Measurements from ENCODE around the gene CD72.
A peak's percentile ranks its signal among the peaks of the same experiment; 100 is the strongest.
"Not testable (repeated sequence)": the region's sequence is repeated elsewhere in the genome, so short reads cannot be mapped to it uniquely, and the experiment has no call there.

The CD72 gene

DNA sequence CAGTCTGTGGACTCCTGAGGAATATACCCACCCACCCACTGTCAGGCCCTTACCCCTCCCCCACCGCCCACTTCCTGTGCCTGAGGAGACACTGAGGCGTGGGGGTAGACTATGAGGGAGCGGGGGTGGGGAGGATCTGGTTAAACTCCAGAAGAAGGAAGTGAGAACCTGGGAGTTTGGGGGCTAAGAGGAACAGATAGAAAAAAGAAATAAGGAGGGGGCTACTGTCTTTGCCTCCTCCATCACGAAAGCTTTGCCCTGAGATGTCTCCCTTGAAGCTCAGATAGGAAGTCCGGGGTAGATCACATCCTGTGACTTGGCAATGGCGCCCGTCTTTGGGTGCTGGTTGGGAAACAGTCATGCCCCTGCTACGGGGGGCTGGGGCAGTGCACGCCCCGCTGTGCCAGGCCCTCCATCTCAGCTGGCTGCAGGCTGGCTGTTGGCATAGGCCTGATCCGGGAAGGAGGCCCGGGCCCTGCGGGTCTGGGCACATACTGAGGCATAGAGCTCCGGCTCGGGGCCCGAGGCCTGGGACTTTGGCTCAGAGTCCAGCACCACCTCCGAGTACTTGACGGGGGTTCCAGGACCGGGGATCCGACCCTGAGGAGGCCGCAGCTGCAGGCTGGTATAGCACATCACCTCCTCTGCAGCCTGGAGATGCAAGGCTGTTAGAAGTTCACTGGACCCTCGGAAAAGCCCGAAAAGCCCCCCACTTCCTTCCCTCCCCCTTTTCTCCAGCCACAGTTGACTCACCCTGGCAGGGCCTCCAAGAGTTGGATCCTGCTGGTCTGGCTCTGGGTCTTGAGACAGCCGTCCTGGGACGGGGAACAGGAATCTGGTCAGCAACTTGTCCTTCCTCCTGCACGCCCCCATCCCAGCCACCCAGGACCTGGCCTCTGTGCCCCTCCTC lies 31.5 kb upstream of the CD72 start:
- no peak for DNase-seq (ENCODE audit: low read depth, low spot score)

DNA sequence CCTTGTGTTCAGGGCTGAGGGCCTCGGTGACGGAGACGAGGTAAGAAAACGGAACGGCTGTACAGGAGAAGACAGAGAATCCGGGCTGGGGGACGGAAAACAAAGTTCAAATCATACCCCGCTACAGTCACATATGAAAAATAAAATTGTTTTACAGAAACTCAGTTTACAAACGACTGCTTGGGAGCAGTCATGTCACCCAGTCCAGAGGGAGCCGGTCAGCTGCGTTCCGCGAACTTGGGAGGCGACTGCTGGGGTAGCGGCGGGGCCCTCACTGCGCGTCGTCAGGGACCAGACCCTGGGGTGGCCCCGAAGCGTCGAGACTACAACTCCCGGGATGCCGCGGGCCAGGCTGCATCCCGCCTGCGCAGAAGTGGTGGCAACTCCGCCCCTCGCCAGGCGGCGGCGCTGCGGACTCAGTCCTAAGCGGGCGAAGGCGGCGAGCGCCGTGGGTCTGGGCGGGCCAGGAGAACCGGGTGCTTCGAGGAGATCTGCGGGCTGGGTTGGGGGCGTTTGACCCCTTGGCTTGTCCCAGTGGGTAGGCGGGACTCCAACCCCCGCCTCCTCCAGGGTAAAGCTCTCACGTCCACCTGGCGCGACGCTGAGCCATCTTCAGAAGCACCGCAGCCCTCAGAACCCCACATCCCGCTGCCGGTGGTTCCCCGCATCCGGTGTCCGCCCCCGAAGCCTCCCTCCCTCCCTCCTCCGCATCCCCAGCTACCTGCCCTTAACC lies 28.5 kb upstream of the CD72 start:
- DNase-seq (ENCODE audit: low read depth, low spot score): peak; percentile 95

DNA sequence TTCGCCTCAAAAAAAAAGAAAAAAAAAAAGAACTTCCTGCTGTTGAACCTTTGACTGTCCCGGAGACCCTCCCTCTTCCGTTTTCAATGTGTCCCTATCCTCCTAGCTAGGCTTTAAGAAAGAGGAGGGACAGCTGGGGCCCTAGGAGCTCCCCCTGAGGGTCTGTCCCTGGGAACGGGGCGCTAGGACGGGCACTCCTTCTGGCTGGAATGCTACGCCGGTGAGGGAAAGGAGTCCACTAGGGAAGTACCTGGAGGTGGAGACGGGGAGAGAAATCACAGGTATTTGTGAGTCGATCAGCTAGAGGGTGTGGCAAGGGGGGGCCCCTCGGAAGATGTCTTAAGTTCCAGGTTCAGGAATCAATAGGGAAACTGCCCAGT lies 27.9 kb upstream of the CD72 start:
- DNase-seq (ENCODE audit: low read depth, low spot score): peak; percentile 73

DNA sequence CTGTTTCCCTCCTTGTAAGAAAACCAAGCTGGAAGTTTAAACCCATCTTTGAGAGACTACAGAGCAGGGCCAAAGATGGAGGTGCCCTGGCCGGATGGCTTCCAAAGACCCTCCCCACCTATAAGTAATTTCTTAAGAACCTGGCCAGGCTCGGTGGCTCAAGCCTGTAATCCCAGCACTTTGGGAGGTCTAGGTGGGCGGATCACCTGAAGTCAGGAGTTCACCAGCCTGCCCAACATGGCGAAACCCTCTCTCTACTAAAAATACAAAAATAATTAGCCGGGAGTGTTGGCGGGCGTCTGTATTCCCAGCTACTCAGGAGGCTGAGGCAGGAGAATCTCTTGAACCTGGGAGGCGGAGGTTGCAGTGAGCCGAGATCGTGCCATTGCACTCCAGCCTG lies 27.5 kb upstream of the CD72 start:
- not testable (repeated sequence) for DNase-seq (ENCODE audit: low read depth, low spot score)

DNA sequence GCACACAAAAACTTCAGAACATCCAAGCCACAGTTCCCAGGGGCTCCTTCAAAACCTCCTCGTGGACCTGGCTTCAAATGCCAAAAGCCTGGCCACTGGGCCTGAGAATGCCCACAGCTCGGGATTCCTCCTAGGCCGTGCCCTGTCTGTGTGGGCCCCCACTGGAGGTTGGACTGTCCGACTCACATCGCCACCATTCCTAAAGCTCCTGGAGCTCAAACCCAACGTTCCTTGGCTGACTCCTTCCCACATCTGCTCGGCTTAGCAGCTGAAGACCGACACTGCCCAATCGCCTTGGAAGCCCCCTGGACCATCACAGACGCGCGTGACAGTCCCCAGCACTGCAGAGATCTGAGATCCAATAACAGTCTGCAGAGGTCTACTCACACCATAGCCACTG lies 24.8 kb upstream of the CD72 start:
- no peak for DNase-seq (ENCODE audit: low read depth, low spot score)

DNA sequence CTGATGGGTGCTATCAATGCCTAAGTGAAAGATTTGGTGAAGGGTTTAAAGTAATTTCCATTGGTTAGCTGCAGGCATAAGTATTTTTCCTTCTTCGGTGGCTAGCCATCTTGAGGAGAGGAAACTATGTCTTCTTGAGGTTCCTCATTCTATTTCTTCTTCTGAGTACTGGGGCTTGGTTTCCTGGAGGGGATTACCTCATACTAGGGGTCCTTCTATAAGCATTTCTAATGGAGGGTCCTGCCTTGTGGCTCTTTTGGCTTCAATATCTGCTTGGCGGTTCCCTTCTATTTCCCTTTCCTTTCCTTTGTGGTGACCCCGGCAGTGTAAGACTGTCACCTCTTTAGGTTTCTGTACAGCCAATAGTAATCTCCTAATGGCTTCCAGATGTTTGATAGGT lies 23.3 kb upstream of the CD72 start:
- DNase-seq (ENCODE audit: low read depth, low spot score): not testable (repeated sequence)

DNA sequence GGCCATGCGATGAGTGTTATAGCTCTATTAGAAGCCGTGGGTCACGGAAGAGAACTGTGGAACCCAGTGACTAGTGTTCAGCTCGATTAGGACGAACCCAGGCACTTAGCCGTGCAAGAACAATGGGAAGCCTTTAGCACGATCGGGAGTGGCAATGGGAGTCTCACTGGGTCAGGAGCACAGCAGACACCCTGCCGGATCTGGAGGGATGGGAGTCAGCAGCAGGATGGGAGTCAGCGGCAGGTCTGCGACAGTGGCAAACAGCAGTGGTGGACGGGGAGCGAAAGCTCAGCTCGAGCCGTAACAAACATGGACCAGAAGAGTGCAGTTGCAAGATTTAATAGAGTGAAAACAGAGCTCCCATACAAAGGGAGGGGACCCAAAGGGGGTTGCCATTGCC lies 22.2 kb upstream of the CD72 start:
- not testable (repeated sequence) for DNase-seq (ENCODE audit: low read depth, low spot score)

DNA sequence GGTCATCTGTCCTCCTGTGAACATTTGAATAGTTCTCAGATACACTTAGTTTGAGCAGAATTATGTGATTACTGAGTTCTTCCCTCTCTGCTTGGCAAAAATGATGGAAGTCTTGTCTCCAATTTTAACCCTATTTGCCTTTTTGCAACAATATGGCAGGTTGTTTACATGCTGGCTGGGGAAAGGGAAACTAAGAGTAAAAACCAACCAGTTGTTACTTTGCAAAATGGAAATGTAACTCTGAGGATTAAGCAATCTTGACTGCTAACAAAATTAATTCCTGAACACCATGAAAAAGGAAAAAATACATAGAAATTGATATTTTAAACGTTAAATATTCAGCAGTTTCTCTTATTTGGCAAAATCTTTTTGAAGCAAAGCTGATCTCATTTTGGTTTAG lies 21.4 kb upstream of the CD72 start:
- DNase-seq (ENCODE audit: low read depth, low spot score): no peak

DNA sequence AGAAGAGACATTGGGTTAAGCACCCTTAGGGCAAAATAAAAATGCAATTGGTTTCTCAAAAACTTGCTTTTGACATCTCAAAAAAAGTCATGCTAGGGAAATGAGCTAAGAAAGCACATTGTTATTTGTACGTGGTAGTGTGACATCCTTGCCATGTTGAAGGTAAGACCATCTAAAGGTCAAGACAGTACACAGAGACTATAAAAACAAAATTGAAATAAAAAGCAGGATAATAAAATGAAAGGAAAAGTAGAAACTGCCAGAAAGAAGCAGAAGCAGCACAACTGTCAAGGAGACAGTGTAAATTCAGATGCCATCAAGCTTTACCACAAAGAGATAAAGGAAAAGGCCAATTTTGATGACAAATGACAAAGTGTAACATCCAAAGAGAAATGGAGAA lies 21.0 kb upstream of the CD72 start:
- DNase-seq (ENCODE audit: low read depth, low spot score): not testable (repeated sequence)

DNA sequence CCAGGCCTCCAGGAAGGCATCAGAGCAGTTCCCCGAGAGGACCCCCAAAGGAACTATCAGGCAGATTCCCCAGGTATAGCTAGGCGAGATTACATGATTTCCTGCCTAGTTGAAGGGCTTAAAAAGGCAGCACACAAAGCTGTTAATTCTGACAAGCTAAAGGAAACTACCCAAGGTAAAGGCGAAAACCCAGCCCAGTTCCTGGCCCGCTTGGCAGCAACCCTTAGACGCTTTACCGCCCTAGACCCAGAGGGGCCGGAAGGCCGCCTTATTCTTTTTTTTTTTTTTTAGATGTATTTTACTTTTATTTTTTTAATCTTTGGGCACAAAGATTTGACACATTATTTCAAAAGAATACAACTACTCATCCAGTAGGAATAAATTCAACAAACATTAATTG lies 20.5 kb upstream of the CD72 start:
- not testable (repeated sequence) for DNase-seq (ENCODE audit: low read depth, low spot score)

DNA sequence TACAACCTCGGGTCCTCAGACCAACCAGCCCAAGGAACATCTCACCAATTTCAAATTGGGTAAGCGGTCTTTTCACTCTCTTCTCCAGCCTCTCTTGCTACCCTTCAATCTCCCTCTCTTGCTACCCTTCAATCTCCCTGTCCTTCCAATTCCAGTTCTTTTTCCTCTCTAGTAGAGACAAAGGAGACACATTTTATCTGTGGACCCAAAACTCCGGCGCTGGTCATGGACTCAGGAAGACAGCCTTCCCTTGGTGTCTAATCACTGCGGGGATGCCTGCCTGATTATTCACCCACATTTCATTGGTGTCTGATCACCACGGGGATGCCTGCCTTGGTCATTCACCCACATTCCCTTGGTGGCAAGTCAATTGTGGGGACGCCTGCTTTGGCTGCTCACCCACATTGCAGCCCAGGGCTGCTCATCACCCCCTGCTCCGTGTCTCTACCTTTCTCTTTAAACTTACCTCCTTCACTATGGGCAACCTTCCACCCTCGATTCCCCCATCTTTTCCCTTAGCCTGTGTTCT lies 19.3 kb upstream of the CD72 start:
- DNase-seq (ENCODE audit: low read depth, low spot score): not testable (repeated sequence)

DNA sequence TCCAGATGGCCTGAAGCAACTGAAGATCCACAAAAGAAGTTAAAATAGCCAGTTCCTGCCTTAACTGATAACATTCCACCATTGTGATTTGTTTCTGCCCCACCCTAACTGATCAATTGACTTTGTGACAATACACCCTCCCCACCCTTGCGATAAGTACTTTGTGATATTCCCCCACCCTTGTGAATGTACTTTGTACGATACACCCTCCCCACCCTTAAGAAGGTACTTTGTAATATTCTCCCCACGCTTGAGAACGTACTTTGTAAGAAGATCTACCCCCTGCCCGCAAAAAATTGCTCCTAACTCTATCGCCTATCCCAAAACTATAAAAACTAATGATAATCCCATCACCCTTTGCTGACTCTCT lies 18.6 kb upstream of the CD72 start:
- not testable (repeated sequence) for DNase-seq (ENCODE audit: low read depth, low spot score)

DNA sequence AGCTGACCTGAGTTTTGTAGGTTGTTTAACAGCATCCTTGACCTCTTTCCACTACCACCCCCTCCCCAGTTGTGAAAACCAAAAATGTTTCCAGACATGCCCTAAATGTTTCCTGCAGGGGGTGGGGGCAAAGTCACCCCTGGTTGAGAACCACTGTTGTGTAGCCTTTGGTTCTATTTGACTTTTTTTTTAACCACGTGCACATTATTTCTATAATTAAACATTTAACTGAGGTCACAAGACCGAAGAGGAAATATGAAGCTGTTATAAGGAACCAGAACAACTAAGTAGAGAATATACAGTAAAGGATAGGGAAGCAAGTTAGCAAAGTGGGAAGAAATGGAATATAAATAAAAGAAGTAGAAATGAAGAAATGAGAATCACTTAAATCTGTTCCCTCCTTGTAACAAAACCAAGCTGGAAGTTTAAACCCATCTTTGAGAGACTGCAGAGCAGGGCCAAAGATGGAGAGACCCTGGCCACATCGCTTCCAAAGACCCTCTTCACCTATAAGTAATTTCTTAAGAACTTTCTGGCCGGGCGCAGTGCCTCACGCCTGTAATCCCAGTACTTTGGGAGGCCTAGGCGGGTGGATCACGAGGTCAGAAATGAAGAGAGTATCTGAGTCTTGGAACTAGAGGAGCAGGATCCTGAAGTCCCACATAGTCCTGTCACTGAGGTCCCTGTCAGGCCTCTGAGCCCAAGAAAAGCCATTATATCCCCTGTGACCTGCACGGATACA lies 18.1 kb upstream of the CD72 start:
- no peak for DNase-seq (ENCODE audit: low read depth, low spot score)

DNA sequence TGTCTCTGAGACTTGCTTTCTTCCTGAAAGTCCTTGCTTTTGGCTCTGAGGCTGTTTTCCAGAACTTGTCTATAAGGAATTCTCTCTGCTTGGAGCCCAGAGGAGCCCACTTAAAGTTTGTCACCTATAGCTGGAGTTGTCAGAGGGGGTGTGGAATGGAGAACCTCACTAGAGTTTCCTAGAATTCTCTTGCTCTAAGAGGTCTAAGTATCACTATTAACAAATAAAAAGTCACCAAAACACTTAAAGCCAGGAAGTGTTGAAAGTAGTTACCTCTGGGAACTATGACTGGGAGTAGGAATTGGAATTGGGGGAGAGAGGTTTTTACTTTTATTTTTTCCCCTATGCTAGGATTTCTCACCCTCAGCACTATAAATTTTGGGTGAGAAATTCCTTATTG lies 17.5 kb upstream of the CD72 start:
- no peak for DNase-seq (ENCODE audit: low read depth, low spot score)

DNA sequence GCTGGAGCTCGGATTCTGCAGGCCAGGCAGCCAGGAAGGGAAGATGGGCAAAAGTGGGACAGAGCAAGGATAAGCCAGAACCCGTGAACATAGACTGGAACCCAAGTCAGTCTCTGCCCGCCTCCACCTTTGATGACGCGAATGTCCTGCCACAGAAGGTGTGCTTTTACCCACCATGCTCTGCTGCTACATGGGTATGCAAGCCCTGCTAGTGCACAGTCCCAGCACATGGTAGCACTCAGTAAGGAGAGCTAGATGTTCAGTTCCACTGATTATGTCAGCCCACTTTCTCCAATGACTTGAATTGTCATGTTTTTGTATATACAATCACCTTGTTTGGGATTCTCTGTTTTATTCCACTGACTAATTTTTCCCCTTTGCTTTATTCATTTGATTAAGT lies 11.4 kb upstream of the CD72 start:
- no peak for DNase-seq (ENCODE audit: low read depth, low spot score)

DNA sequence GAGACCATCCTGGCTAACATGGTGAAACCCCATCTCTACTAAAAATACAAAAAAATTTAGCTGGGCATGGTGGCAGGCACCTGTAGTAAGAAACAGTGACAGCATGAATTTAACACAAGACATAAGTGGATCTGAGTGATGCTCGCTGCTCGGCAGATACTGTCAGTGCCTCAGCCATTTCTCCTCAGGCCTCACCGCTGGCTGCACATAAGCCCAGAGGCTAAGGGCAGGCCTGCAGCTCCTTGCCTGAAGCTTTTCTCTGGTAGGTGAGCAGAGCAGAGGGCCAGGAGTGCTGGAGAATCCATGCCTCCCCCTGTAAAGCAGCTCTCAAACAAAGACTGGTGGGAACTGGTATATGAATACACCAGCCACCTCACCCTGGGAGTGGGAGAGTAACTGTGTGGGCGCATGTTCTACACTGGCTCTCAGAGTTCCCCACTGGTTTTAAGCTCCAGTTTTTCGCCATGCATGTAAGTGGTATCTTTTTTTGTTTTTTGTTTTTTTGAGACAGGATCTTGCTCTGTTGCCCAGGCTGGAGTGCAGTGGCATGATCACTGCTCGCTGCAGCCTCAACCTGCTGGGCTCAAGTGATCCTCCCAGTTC lies 10.3 kb upstream of the CD72 start:
- no peak for DNase-seq (ENCODE audit: low read depth, low spot score)

DNA sequence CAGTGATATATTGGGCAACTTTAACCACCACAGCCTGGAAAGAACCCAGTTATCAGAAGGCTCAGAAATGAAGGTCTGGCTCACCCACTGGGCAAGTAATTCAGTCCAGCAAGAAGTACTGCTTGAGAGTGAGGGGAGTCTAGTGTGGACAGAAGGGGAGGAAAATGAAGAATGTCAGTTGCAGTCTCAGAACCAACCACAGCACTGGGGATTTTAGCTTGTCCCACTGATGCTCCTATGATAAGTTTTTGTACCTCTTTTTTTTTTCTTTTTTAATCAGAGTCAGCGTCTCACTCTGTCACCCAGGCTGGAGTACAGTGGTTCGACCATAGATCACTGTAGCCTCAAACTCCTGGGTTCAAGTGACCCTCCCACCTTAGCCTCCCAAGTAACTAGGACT lies 9.4 kb upstream of the CD72 start:
- DNase-seq (ENCODE audit: low read depth, low spot score): no peak

DNA sequence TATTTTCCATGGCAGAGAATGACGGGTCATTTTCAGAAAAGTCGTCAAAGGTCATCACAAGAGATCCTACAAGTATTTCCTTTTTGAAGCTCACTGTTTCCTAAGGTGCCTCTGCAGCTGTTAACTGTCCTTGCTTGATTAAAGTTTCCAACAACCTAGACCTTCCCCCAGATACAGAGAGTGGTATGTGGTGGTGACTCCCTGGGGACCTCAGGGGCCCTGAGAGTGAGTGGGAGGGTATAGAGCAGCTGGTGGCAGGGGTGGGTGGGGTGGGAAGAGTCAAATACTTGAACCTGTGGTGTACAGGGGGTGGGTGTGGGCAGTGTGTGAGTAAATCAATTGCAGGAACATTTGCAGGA lies 1.6 kb upstream of the CD72 start:
- no peak for DNase-seq (ENCODE audit: low read depth, low spot score)

DNA sequence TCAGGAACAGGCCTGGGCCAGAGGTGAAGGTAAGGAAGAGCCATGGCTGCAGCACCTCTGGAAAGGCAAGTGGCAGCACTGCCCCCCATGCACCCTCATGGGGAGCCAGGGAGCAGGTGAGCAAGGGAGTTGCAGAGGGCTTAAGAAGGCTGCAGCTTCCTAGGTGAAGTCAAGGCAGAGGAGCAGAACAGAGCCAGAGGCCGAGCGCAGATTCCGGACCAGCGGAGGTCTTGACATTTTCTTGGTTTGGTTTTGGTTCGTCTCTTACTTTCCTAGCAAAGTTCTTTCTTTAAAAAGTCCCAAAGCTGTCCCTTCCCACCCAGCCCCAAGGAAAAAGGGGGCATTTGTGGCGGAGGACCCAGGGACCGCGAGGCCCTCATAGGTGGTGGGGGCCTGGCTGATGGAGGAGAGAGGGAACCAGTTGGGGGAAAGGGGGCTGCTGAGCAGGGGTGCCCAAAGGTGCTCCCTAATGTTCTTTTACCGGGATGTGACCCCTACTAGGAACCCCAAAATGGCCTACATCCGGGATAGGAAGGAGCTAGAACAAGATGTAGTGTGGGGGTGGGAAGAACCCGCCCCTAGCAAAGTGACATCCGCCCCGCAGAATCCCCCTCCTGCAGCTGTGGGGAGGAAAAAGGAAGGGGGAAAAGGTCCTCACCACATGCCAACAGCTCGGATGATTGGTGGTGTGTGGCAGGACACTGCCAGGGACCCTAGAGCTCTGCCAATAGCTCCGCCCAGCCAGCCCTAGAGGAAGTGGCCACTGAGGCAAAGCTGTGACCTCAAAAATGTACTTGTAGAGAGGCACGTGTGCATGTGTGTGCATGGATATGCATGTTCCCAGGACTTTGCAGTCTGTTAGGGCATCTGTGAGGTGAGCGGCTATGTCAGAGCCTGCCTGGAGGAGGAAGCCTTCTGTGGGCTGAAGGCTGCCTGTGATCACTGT lies 914 bp upstream of the CD72 start:
- DNase-seq (ENCODE audit: low read depth, low spot score): no peak

DNA sequence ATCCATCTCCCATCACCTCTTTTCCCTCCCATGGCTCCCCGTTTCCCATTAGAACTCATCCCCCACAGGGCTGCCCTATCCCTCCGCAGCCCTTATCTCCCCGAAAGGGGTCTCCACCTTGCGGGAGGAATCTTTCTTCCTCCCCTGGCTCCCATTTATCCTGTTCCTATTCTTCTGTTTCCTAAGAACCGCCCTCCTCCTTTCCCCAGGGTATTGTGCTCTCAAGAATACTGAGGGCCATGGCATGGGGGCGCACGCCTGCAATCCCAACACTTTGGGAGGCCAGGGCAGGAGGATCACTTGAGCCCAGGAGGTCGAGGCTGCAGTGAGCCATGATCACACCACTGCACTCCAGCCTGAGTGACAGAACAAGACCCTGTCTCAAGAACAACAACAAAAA lies 665 bp downstream of the CD72 start:
- no peak for DNase-seq (ENCODE audit: low read depth, low spot score)
